ENCODE data around the gene SH3RF2.
"Not testable (repeated sequence)": the region's sequence is repeated elsewhere in the genome, so short reads cannot be mapped to it uniquely, and the experiment has no call there.

Gene SH3RF2

DNA sequence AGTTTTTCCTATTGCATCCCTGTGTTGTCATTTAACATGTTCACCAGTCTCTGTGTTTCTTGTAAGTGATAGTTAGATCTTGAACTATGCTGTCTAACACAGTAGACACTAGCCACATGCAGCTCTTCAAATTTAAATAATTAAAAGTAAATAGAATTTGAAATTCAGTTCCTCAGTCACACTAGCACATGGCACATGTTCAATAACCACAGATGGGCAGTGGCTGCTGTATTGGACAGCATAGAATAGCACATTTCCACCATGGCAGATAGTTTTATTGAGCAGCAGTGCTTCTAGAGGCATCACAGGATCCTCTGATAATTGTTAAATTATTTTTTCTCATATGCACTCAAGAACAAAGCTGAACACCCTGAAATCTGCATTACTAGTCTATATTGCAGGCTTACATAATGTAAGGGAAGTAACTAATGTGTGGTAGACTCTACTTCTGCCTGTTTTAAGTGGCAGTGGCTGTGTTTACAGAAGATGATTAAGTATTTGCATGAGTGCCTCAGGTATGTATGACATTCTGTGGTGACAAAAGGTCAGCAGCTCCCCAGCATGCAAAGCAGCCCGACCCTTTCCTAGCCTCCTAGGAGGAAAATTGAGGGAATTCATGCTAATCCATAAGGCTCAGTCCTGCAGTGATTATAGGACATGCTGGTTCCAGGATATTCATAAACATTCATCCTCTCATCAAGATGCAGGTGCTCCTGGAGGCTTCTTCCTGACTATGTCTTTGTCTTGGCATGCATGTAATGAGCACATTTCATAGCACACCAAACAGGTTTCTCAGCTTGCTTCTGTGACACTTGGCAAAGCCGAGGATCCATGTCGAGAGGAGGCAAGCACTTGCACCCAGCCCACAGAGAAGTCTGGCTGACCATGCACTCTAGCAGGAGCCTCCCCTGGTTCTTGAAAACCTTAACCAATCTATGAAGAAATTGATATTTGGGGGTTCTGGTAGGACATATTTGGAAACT lies 45.5 kb downstream of the SH3RF2 start:
- no peak for DNase-seq

DNA sequence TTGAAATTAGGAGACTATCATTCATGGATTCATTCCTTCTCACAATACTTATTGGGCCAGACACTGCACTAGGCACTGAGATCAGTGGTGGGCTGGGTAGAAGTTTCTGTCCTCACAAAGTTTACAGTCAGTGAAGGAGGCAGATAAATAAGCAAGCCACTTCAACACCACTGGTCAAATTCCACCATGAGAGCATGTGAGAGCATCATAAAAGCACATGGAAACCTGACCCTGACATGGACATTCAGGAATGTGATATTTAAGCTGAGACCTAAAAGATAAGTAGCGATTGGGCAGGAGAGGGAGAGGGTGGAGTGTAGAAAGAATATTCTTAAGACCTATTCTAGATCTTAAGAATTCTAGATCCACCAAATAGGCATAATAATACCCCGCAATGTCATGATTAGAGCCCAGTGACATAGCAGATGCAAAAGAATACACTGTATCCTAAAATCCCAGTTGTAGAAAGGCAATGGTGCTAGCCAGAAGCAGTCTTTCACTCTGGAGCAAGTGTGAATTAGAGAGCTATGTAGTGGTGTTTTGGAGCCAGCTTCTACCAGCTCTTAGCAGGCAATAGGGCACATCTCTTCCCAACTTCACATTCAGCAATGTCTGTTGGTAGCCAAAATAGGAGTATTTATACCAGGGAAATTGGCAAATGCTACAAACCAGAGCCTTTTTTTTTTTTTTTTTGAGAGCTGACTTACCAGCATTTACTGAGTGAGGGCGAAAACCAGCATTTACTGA lies 46.4 kb downstream of the SH3RF2 start:
- no peak for DNase-seq

DNA sequence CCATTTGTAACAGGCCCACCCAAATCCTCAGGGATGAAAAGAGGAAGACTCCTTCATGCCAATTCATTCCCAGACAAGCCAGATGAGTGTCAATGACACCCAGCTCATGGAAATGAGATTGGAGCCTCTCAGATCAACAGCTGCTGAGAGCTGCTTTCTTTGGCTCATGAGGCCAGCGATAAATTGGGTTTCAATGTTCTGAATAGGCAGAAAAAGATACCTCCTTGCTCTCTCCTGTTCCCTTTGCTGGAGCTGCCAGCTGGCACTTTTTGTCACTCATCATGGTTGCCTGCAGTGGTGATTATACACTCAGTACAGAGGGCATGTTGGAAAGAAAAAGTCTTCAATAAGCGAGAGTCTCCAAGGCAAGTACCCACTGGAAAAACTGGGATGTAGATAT lies 47.1 kb downstream of the SH3RF2 start:
- DNase-seq, result no peak

DNA sequence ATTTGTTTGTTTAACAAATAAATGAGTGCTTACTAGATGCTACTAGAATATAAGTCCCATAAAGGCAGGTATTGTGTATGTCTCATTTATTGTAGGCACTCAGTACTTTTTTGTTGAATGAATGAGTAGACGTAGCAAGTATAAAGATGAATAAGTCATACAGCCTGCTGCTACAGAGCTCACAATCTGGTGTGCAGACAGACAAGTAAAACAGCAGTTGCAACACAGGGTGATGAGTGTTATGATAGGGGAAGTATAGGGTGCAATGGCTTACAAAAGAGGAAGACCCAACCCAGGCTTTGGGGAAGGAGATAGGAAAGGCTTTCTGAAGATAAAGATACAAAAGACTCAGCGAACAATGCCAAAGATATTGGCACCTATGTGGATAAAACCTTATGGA lies 47.7 kb downstream of the SH3RF2 start:
- DNase-seq, result no peak

DNA sequence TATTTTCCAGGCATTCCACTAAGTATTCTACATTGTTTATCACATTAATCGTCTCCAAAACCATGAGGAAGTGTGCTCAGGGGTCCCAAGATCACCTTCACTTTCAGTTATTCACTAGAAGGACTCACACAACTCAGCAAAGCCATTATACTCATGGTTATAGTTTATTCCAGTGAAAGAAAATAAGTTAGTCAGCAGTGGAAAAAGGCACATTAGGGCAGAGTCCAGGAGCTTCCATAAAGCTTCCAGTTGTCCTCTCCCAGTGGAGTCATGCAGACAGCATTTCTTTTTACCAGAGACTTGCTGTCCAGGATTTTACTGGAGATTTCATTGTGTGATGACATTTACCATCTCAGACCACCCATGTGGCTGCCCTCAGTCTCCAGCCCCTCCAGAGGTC lies 51.5 kb downstream of the SH3RF2 start:
- DNase-seq, result no peak

DNA sequence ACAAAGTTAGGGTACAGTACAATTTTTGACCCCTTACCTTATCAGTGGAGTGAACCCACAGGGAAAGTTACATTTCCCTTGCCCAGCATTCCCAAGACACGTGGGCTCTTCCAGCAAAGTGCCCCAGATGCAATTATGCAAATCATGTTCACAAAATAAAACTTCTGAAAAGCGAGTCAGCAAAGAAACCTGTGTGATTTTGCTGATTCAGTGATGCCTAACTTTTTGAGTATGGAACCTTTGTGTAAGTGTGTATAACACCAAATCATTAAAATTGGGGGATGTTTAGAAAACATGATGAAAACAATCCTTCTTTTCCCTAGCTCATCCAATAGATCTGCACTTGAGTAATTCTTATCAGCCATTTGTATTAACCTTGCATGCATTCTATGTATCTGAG lies 52.6 kb downstream of the SH3RF2 start:
- DNase-seq, result no peak

GRCh38 chr5:145989428-145989827 lies 53.0 kb downstream of the SH3RF2 start:
- DNase-seq, result no peak

DNA sequence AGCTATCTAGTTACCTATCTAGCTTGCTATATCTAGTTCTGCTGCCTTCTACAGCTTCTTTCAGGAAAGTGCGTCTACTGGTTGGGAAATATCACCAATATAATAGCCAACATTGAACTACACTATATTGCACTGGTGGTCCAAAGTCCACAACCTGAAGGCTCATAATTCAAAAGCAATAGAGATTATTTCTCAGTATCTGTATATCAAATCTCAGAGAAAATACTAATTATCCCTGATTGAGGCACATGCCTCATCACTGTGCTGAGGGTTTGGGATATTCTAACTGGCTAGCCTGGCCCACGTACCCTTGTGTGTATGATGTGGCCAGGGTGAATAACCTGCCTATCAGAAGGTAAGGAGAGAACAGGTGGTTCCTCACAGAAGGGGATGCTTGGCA lies 53.8 kb downstream of the SH3RF2 start:
- no peak for DNase-seq

GRCh38 chr5:145991044-145991575 lies 54.7 kb downstream of the SH3RF2 start:
- DNase-seq, result no peak

DNA sequence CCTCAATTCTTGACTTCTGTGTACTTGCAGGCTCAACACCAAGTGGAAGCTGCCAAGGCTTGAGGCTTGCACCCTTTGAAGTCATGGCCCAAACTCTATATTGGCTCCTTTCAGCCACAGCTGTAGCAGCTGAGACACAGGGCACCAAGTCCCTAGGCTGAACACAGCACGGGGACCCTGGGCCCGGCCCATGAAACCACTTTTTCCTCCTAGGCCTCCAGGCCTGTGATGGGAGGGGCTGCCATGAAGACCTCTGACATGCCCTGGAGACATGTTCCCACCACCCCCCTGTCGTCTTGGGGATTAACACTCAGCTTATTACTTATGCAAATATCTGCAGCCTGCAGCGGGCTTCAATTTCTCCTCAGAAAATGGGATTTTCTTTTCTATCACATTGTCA lies 57.2 kb downstream of the SH3RF2 start:
- not testable (repeated sequence) for DNase-seq

DNA sequence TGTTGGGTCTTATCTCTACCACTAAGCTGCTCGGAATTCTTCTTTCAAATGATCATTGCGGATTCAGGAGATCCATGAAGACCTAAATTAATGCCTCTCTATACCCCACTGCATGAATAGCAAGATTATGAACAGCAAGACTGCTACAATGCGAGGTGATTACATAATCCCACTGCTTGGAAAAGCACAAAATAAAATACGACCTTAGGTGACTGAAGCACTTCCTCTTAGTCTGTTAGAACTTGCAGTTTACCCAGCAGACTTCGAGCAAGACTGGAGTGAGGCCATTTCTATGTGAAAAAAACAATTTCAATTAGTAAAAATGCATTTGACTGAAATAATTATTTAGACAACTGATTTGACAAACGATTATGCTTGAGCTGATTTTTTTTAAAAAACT lies 59.8 kb downstream of the SH3RF2 start:
- no peak for DNase-seq

- DNase-seq, result no peak
Measured at GRCh38 chr5:145999208-145999607, 62.8 kb downstream of the SH3RF2 start.

DNA sequence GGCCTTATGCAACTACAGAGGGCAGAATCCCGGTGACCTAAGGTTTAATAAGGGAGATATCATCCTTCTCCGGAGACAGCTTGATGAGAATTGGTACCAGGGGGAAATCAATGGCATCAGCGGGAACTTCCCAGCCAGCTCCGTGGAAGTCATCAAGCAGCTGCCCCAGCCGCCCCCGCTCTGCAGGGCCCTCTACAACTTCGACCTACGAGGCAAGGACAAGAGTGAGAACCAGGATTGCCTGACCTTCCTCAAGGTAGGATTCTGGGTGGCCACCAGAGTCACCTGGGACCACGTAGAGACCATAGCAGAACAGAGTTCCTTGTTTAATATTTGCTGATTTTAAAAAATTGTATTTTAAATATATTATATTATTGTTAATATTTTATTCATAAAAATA lies 63.7 kb downstream of the SH3RF2 start:
- no peak for DNase-seq

DNA sequence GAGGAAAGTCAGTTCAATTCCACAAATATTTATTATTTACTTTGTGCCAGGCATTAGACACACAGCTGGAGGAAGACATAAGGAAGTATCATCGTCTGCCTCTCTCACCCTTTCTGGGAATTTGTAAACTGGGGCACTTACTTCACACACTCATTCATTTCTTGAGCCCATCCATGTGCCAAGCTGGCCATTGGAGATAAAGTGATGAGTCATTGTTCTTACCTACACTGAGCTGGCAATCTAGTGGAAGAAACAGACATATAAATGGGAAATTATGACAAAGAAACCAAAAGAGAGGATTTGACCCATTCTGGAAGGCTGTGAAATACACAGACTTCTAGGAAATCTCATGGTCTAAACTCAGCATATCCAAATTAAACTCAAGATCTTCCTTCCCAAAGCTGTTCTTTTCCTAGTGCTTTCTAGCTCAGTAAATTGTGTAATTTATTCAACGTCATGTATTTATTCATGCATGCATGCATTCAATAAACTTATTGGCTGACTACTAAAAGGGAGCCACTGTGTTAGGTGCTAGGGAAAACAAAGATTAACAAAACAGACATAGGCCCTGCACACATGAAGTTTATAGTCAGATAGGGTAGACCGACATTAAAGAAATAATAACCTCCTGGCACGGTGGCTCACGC lies 65.3 kb downstream of the SH3RF2 start:
- no peak for DNase-seq

DNA sequence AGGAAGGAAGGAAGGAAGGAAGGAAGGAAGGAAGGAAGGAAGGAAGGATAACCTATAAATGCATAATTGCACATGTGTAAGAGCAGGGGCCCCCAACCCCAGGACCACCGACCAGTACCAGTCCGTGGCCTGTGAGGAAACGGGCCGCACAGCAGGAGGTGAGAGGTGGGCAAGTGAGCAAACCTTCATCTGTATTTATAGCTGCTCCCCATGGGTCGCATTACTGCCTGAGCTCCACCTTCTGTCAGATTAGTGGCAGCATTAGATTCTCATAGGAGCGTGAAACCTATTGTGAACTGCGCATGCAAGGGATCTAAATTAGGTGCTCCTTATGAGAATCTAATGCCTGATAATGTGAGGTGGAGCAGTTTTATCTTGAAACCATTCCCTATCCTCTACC lies 66.1 kb downstream of the SH3RF2 start:
- no peak for DNase-seq

GRCh38 chr5:146003852-146004251 lies 67.5 kb downstream of the SH3RF2 start:
- DNase-seq, result no peak

- DNase-seq, result no peak
Measured at GRCh38 chr5:146005264-146005663, 68.9 kb downstream of the SH3RF2 start.

DNA sequence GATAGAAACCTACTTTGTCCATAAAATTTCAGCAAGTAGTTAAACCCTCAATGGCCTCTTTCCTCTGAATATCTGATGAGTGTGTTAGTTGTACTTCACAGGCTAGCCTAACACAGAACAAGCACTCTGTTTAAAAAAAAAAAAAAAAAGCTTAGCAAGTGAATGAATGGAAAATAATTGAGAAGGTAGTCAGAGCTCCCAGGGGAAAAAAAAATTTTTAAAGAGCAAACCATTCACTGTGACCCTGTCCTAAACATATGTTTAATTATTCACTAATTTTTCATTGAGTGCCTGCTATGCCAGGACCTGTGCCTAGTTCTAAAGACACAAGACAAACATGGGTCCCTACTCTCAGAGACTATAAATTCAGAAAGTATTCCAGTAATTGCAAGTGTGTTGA lies 69.3 kb downstream of the SH3RF2 start:
- DNase-seq, result no peak

- DNase-seq, result no peak
Measured at GRCh38 chr5:146006470-146007190, 70.3 kb downstream of the SH3RF2 start.

DNA sequence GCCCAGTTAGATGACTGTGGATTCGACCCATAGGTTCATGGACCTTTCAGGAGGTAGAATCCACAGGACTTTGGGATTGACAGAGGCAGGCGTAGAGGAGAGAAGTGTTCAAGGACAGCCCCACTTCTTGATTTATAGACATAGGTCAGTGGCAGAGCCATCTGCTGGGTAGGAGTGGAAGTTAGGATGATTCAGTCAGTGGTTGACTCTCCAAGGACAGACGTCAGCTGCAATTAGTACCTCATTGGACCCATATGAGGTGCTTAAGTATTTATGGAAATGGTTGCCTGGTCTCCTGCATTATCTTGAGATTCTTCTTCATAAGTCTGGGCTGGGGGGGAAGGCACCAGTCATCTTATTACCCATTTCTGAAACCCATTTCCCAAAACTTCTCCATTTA lies 70.9 kb downstream of the SH3RF2 start:
- no peak for DNase-seq

GRCh38 chr5:146007989-146008388 lies 71.6 kb downstream of the SH3RF2 start:
- no peak for DNase-seq

GRCh38 chr5:146009020-146009419 lies 72.6 kb downstream of the SH3RF2 start:
- no peak for DNase-seq

GRCh38 chr5:146010447-146010846 lies 74.1 kb downstream of the SH3RF2 start:
- not testable (repeated sequence) for DNase-seq
